Measurements from ENCODE around the gene CNNM3.

The CNNM3 gene

GRCh38 chr2:96819128-96819875, 3.2 kb downstream of the CNNM3 start:
- no peak for DNase-seq (ENCODE audit: low spot score)

DNA sequence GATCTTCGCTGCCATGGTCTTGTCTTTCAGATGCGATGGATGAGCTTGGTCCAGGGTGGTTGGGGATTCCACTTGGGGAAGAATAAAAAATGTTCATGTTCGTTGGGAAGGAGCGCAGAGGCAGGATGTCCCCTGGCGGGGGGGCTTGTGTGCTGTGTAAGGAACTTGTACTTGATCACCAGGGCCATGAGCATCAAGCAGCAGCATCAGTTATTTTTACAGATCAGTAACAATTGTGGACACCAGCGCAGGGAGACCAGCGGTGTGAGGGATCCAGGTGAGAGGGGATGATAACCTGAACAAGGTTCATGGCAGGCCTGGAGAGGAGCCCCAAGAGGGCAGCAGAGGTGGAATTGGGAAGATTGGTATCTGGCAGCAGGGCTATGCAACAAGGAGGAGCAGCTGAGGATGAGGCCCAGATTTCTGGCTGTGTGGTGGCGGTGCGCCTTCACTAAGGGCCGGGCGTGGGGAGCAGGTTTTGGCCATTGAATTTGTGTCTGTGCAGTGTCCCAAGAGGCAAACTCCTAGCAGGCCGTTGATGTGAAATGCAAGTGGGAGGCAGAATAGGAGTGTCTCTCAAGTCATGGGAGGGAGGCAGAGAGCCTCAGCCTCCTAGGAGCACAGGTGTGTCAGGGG, 3.9 kb downstream of the CNNM3 start:
- DNase-seq (ENCODE audit: low spot score), result no peak

GRCh38 chr2:96821113-96821675, 5.1 kb downstream of the CNNM3 start:
- no peak for DNase-seq (ENCODE audit: low spot score)

- DNase-seq (ENCODE audit: low spot score), result no peak
Observed at GRCh38 chr2:96822786-96823185, 6.7 kb downstream of the CNNM3 start.

GRCh38 chr2:96823198-96823597, 7.1 kb downstream of the CNNM3 start:
- DNase-seq (ENCODE audit: low spot score), result peak; percentile 37

DNA sequence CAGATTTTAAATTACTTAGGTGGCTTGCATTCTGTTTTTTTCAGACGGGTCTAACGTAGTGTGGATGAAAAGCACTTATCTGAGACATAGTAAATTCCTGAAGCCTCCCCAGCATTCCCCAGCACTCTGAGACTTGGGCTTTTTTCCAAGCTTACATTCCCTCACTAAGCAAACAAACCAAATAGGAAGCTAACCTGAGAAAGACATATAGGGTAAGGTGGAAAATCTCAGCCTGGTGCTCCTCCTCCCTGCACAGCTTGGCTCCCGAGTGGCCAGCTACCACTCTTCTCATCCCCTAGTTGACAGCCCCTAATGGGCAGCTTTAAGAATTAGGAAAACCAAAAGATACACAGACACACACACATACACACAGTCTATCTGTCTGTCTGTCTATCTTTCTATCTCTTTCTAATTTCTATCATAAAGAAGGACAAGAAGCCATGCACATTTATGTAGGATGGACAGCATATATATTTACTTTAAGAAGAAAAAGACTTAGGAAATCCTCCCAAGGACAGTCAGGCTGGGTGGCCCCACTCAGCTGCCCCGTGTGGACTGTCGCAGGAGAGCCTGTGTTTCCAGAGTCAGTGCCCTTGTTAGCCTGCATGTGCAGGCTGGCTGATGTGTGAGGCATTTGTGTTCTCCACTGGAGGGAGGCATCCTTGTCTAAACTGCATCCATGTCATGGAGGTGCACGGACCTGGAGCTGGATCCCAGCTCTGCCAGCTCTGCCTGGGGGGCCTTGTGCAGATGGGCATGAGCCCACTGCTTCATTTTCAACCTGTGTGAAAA, 8.2 kb downstream of the CNNM3 start:
- DNase-seq (ENCODE audit: low spot score), result peak; percentile 22

DNA sequence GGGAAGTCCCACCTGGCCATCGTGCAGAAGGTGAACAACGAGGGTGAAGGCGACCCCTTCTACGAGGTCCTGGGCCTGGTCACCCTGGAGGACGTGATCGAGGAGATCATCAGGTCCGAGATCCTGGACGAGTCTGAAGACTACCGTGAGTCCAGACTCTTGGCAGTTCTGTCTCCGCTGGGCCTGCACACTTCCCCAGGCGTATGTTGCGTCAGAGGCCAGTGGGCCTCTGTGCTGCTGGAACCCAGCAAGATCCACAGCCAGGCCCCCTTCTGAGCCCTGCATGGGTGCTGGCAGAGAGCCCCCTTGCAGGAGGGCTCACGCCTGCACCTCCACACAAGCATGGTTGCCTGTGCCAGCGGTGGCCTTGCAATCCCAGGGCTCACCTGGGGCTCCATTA, 9.0 kb downstream of the CNNM3 start:
- DNase-seq (ENCODE audit: low spot score), result no peak

- DNase-seq (ENCODE audit: low spot score), result no peak
Observed at GRCh38 chr2:96826546-96827278, 10.6 kb downstream of the CNNM3 start.

DNA sequence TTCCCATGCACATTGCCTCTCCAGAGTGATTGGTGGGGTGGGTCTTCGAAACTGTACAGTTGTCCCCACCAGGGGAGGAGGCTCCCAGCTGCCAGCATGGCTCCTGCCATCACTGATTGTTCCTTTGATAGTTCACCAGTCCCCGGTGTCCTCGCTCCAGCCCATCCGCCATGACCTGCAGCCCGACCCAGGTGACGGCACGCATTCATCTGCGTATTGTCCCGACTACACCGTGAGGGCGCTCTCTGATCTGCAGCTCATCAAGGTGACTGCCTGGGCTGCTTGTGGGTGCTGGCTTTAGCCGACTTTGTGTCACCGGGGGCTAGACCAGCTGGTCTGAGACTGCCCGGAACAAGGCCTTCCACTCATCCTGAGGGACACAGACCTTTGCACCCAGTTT, 12.4 kb downstream of the CNNM3 start:
- DNase-seq (ENCODE audit: low spot score), result no peak

DNA sequence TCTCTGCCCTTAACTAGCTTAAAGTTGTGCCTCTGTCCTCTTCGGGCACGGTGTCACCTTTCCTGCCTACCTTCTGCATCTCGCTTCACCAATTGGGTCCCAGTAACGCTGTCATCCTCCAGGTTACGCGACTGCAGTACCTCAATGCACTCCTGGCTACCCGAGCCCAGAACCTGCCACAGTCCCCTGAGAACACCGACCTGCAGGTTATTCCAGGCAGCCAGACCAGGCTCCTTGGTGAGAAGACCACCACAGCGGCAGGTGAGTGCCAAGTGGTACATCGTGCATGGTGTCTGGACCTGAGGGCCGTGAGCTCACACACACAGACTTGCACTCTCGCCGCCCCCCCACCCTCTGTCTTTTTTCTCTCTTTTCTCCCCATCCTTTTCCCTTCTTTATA, 12.8 kb downstream of the CNNM3 start:
- no peak for DNase-seq (ENCODE audit: low spot score)

GRCh38 chr2:96830044-96830562, 14.0 kb downstream of the CNNM3 start:
- no peak for DNase-seq (ENCODE audit: low spot score)

- peak; percentile 20 for DNase-seq (ENCODE audit: low spot score)
Observed at GRCh38 chr2:96831679-96832078, 15.6 kb downstream of the CNNM3 start.

GRCh38 chr2:96832408-96832753, 16.3 kb downstream of the CNNM3 start:
- no peak for DNase-seq (ENCODE audit: low spot score)

DNA sequence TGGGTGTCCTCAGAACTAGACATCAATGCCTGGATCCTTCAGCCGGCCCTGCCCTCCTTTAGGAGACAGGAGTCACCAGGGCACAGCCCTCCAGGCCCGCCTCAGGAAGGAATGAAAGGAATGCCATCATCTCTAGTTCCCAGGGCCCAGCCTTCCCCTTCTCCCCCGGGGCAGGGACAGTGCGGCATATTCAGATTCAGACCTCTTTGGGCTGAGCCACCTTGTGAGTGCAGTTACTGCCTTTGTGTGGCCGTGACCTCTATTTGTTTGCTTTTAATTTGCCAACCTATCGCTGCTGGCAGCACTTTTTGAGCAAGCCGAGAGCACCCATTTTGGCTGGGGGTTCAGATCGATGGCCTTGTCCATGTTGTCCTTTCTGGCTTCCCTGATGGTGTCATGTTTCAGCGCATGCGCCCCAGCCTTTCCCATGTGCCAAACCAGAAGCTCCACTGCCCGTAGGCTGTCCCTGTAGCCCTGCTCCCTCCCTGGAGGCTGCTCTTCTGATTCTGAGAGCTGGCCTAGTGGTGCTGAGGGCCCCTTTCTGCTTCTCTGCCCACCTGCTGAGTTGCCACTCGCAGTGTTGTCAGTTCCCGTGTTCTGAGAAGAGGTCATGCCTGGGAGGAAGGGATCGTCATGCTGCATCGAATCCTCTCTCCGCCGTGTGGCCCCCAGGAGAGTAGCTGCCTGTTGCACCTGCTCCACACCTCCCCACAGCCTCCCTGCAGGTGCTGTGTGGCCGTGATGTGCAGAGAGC, 16.9 kb downstream of the CNNM3 start:
- peak; percentile 86 for DNase-seq (ENCODE audit: low spot score)

DNA sequence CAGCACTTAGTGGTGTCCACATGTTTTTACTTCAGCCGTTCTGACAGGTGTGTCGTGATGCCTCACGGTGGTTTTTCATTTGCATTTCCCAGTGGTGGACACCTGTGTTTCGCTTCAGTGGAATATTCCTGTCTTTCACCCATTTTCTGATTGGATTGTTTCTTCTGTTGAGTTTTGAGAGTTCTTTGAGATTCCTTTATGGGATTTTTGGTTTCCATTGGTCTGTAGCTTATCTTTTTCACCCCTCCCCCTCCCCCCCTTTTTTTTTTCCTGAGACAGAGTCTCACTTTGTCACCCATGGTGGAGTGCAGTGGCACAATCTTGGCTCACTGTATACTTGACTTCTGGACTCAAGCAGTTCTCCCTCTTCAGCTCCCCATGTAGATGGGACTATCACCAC, 19.8 kb downstream of the CNNM3 start:
- no peak for DNase-seq (ENCODE audit: low spot score)

DNA sequence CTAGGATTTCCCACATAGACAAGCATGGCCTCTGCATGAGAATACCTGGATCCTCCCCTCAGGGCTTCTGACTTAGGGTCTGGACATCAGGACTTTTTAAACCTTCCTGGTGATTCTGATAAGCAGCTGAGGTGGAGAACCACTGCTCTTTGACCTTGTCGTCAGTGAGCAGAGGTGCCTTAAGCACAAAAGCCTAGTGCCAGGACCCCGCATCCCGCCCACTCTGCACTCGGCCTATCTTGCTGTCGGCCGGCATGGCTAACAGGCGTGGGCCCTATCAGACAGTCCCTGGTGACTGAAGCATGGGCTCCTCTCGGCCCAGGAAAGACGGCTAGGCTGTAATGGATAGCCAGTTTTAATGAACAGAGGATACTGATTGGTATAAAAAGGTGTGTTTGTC, 21.5 kb downstream of the CNNM3 start:
- DNase-seq (ENCODE audit: low spot score), result no peak

DNA sequence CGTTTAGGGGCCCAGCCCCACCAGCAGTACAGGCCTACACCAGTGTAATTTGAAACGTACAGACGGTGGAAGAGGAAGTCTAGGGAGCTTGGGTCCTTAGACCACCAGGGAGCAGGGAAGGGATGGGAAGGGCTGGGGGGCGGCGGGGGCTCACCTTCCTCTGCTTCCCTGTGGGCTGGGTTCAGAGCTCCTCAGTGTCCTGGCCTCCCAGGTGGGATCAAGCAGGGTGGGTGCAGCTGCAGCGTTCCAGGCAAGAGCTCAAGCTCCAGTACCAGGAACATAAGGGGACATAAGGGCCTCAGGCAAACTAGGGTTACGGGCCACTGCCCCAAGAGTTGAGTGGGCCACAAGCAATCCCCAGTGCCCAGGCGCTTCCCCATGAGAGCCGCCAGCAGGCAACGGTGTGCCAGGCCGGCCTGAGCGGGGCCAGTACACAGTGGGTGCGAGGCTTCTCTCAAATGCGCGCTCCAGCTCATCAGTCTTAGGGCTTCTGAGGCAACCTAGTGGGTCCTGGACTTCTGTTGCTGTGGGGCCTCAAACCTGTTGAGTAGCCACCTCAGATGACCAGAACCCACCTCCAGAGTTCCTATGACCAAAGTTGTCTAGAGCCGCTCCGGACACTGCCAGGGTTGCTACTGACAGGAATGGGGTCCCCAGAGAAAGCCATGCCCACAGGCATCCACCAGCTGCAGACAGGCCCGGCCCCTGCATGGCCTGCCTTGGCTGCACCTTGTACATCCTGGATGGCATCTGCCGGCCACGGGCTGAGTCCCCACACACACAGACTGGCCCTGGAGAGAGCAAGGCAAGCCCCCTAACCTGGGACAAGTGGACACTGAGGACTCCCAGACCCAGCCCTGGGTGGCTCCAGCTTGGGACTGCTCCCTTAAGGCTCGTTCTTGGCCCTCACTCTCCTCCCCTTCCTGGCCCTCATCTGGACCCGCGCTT, 22.6 kb downstream of the CNNM3 start:
- no peak for DNase-seq (ENCODE audit: low spot score)

- DNase-seq (ENCODE audit: low spot score), result no peak
Observed at GRCh38 chr2:96839293-96839874, 23.3 kb downstream of the CNNM3 start.

Data from AG08395 (cell line).